COLO829 (cell line): ENCODE data around the gene TMEM35A.
"Not testable (repeated sequence)": the region's sequence is repeated elsewhere in the genome, so short reads cannot be mapped to it uniquely, and the experiment has no call there.

Source experiments
- DNase-seq: peaks from one replicate; pipeline ENCODE4 v3.0.0; 2012; ENCODE audit warnings: low spot score

Gene TMEM35A

GRCh38 chrX:101078716-101079598 is at the start of gene TMEM35A:
TMEM35A (plus strand) TSS chrX:101078879; CDS start chrX:101079003, 124 bp downstream.
- no peak for DNase-seq

GRCh38 chrX:101029665-101030064 is 49.0 kb upstream of the TMEM35A start:
- DNase-seq = no peak

GRCh38 chrX:101037231-101037630 is 41.4 kb upstream of the TMEM35A start:
- no peak for DNase-seq

DNA sequence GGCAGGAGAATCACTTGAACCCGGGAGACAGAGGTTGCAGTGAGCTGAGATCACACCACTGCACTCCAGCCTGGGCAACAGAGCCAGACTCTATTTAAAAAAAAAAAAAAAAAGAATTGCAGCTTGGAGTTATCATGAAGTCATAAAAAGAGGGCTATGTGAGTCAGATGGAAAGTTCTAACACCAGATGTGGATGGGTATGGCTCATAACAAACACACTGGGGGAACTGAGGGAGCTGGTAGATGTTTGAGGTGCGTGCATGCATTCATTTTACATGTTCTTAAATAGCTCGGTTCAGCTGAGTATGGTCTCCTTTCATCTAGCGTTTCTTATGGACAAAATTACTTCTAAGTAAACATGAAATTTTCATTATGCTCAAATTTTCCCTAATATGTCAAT is 38.5 kb upstream of the TMEM35A start:
- DNase-seq = no peak

GRCh38 chrX:101051153-101051548 is 27.5 kb upstream of the TMEM35A start:
- DNase-seq = no peak

GRCh38 chrX:101051549-101052302 is 27.0 kb upstream of the TMEM35A start, which contains the start of gene TRMT2B:
TRMT2B (minus strand) TSS chrX:101052111; CDS start chrX:101042289, 9,822 bp downstream.
- peak; percentile 63 for DNase-seq

DNA sequence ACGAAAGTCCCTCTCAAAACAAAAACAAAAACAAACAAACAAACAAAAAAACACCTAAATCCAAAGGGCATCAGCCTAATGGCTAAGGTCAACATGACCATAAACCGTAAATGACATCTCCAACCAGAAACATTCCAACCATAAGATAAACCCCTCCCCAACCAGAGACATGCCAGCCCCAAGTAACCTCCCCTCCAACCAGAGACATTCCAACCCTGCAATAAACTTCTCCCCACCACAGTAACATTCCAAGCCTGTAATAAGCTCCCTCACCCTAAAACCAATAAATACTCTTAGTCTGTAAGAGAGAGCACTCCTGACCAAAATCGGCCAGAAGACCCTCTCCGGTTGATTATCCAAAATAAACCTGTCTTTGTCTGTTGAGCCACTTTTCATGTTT is 22.1 kb upstream of the TMEM35A start:
- not testable (repeated sequence) for DNase-seq

DNA sequence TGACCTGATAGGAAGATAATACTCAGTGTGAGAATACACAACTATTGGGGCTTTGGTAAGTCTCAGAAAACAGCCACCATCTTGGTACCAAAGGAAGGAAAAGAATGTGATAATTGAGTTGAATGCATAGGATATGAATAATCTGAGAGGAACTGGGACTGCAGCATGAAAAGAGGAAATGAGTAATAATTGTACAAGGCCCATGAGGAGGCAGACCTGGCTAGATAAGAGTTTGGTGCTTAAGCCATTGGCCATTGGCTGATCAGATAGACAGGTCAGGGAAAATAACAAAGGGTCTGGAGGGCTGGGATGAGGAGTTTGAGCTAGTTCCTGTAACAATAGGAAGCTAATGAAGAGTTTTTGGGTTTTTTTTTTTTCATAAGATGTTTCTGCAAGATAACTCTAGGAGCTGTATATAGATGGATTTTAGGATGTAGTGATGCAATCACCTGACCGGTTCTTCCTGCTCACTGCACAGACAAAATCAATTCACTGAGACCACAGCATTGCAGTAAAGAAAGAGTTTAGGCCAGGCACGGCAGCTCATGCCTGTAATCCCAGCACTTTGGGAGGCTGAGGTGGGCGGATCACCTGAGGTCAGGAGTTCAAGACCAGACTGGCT is 21.5 kb upstream of the TMEM35A start:
- peak; percentile 34 for DNase-seq

DNA sequence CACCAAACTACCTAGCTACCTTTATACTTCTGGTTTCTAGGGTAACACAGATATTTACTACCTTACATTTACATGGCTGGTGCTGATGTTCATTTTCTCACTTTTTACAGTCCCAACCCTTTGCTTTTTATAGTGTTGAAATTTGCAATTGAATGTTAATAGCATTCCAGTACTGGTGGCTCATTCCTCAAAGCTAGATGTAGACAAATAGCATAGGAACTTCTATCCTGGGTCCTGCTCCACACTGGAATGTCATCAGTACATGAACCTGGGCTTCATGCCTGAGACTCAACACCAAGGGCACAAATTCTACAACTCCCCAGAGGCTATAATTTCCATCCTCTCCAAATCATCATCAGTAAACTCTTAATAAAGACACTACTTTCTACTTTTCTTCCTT is 16.5 kb upstream of the TMEM35A start:
- DNase-seq = no peak

DNA sequence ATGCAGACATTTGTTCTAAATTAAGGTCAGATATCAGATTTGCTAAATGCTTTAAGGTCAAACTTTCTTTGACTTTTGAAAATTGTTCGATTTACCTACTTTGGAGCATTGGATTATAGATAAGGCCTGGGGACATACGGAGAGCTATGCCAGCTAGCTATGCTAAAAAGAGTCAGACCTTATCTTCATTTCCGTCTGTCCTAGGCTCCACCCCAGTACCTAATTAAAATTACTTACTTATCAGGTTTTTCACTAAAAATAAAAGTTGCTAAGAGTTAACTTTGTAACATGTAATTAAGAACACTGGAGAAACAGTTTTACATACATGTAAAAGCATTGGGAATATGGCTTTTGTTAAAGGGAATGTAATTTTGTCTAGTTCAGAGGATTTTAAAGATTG is 7.1 kb upstream of the TMEM35A start:
- no peak for DNase-seq

DNA sequence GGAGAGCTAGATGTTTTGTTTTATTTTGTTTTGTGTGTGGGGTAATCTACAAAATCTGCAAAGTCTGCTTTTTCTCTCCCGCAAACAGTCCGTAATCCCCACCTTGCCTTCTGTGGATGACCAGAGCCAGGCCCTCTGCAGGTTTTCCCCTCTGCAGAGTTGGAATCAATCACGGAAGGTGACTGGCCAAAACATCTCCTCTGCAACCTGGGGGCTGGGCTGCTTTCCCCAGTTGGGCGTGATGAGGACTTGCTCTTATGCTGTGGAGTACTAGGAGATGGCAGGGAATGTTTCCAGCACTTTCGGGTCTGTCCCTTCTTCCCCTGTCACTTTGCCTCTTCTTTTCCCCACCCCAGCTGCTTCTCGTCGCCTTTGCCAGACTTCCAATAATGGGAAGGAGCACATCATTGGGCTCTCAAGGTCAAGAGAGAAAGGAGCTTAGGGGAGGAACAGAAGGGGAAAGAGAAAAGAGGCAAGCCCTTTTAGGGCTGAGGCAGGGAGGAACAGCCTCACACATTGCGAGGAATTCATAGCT is 1.1 kb downstream of the TMEM35A start:
- no peak for DNase-seq

DNA sequence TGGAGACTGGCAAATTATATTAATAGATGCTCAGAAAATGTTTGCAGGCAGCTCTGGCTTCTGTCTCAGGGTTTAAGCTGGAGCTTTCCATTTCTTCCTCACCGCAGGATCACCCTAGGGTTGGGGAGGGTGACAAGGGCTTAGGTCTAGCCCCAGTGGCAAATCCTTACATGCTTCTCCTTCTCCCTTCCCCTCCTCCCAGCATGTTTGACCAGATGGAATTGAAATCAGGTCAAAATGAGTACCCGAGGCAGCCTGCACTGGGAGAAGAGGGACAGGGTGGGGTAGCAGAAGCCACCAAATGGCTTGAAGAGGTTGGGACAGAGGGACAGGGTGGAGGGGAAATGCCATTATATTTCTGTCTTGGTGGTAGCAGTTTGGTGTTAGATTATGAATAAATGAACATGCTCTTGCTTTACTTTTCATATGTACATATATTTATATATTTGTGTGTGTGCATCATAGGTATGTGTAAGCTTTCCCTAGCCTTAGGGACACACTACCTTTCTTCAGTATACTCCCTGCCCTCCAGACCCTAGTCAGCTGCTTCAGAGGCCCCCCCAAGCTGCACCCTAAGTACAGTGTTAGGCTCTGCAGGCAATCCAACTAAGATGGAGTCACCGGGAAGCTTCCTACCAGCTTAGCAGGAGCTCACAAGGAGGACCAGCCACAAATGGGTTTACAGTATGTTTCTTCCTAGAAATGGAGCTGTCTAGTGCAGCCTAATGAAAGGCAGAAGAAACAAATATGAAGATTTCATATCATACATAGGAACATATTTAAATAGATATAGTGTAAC is 1.8 kb downstream of the TMEM35A start:
- DNase-seq = no peak

GRCh38 chrX:101081231-101081630 is 2.6 kb downstream of the TMEM35A start:
- DNase-seq = no peak

DNA sequence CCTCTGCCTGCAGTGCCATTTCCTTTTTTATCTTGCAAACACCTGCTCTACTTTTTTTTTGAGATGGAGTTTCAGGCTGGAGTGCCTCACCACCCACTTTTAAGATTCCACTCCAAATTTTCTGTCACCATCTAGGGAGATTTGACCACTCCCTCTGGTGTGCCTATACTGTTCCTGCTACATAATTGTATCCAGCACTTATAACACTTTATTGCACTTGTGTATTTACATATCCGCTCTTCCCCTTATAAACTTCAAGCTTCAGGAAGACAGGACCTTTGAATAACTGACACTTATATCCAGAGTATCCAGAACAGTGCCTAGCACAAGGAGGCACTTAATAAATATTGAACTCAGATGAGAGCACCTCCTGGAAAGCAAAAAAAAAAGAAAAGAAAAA is 13.1 kb downstream of the TMEM35A start:
- DNase-seq = no peak

- peak; percentile 88 for DNase-seq
Measured at GRCh38 chrX:101097546-101098453, 19.1 kb downstream of the TMEM35A start, which contains the start of gene CENPI. CENPI (plus strand) TSS chrX:101098204; CDS start chrX:101101071, 2,867 bp downstream.

DNA sequence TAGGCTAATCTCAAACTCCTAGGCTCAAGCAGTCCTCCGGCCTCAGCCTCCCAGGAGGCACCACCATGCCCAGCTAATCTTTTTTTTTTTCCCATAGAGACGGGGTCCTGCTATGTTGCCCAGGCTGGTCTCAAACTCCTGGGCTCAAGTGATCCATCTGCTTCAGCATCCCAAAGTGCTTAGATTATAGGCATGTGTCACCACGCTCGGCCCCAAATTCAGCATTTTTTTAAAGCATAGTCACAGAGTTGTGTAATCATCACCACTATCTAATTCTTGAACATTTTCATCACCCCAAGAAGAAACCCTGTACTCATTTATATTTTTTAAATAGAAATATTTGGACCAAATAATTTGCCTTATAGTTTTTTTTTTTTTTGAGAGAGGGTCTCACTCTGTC is 29.6 kb downstream of the TMEM35A start:
- no peak for DNase-seq

GRCh38 chrX:101117701-101118100 is 39.0 kb downstream of the TMEM35A start:
- no peak for DNase-seq

DNA sequence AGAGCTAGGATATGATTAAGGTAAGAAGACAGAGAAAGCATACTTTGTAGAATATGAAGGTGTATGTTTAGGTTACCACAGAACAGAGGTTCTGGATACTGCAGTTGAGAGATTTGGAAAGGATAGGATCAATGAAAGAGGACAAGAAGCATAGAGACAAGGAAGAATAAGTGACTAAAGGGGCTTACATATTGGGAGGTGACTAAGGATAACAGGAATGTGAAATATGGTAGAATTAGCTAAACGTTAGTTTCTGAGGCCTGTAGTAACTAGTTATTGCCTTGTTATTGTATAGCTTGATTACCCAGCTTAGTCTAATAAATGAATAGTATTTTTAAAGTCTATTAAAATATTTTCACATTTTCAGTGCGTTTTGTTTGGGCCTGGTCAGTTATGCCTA is 57.6 kb downstream of the TMEM35A start:
- no peak for DNase-seq
